ENCODE data around the gene SLC25A47.

GRCh38 chr14:100285913-100286400 is 37.2 kb upstream of the SLC25A47 start:
- TF ChIP-seq SUZ12 (IDR thresholded peaks at IDR 0.05; ENCODE audit: extremely low read depth, insufficient read depth, insufficient read length) (no peak), ZNF274 (IDR thresholded peaks at IDR 0.05; ENCODE audit: low read depth, low read length) (no peak), YY1 (IDR thresholded peaks at IDR 0.05; ENCODE audit: insufficient read depth, insufficient read length) (no peak)

Measured in NT2/D1 (cell line).